ENCODE measurements around the gene ATP1A2. TPM values are rescaled to one million over a fixed set of nuclear protein-coding genes. Genes with fewer than 3 reads are reported as not detected.

ATP1A2 gene
- total RNA-seq, 3 donors from 2014 or later (not counting 1 experiment from before 2014, with no cell fraction given): not detected

GRCh38 chr1:160188341-160188740, 72.8 kb downstream of the ATP1A2 start:
- Mint-ChIP-seq H3K27me3 (ENCODE audit: low read depth in 2 of 2) (peaks cover 8% of the 10 kb centered on the region in 2 donors), H3K27ac (no peak overlapping the region), H3K4me3 (no peak overlapping the region), H3K4me1 (no peaks in the 10 kb centered on the region), H3K9me3 (no peaks in the 10 kb centered on the region), H3K36me3 (no peaks in the 10 kb centered on the region)
- no peaks in the 10 kb centered on the region for H3K9me3 ChIP-seq (ENCODE audit: control insufficient read depth, insufficient read depth, low read length)
- H3K27me3 ChIP-seq (ENCODE audit: control insufficient read depth, insufficient read depth, low read length): no peaks in the 10 kb centered on the region
- H3K27ac ChIP-seq (ENCODE audit: low read length): no peak overlapping the region
- peaks cover 5% of the 10 kb centered on the region for H3K4me1 ChIP-seq (ENCODE audit: control insufficient read depth, insufficient read depth, low read length)
- DNase-seq (no peak), ATAC-seq (no peak)
- WGBS (ENCODE audit: insufficient coverage): 91% methylated on average over 7 of the region's 7 CpGs
- TF ChIP-seq CTCF (IDR thresholded peaks at IDR 0.05): no peak
- H3K36me3 ChIP-seq (ENCODE audit: control insufficient read depth, insufficient read depth, low read length): no peaks in the 10 kb centered on the region
- intact Hi-C loops (cut with micrococcal nuclease): no loop called here
- H3K4me3 ChIP-seq (ENCODE audit: low read length): no peak overlapping the region

GRCh38 chr1:160189649-160190625, 74.4 kb downstream of the ATP1A2 start, which contains the start of gene CASQ1:
TSS of gene CASQ1 (plus strand) at chr1:160190575. CDS start at chr1:160190752, 177 bp downstream.
- no peak within 1 kb of the TSS for H3K27ac Mint-ChIP-seq
- no peaks in the 10 kb centered on the region for H3K4me1 Mint-ChIP-seq
- intact Hi-C loops (cut with micrococcal nuclease): no loop called here
- no peak for DNase-seq
- H3K9me3 Mint-ChIP-seq: no peaks in the 10 kb centered on the region
- H3K36me3 ChIP-seq (ENCODE audit: control insufficient read depth, insufficient read depth, low read length): no peaks in the 10 kb centered on the region
- H3K27me3 ChIP-seq (ENCODE audit: control insufficient read depth, insufficient read depth, low read length): no peaks in the 10 kb centered on the region
- peaks cover 8% of the 10 kb centered on the region in 2 donors for H3K27me3 Mint-ChIP-seq (ENCODE audit: low read depth in 2 of 2)
- no peaks in the 10 kb centered on the region for H3K9me3 ChIP-seq (ENCODE audit: control insufficient read depth, insufficient read depth, low read length)
- H3K36me3 Mint-ChIP-seq: no peaks in the 10 kb centered on the region
- 86% methylated on average over 14 of the region's 15 CpGs for WGBS (ENCODE audit: insufficient coverage)
- no peak within 1 kb of the TSS for H3K4me3 Mint-ChIP-seq
- no peak within 1 kb of the TSS for H3K4me3 ChIP-seq (ENCODE audit: low read length)
- ATAC-seq: no peak
- peaks cover 7% of the 10 kb centered on the region for H3K4me1 ChIP-seq (ENCODE audit: control insufficient read depth, insufficient read depth, low read length)
- no peak for TF ChIP-seq CTCF (IDR thresholded peaks at IDR 0.05)
- H3K27ac ChIP-seq (ENCODE audit: low read length): no peak within 1 kb of the TSS

GRCh38 chr1:160191756-160192155, 76.2 kb downstream of the ATP1A2 start:
- no peaks in the 10 kb centered on the region for H3K36me3 Mint-ChIP-seq
- Histone ChIP-seq H3K4me1 (ENCODE audit: control insufficient read depth, insufficient read depth, low read length) (peaks cover 7% of the 10 kb centered on the region), H3K36me3 (ENCODE audit: control insufficient read depth, insufficient read depth, low read length) (no peaks in the 10 kb centered on the region), H3K9me3 (ENCODE audit: control insufficient read depth, insufficient read depth, low read length) (no peaks in the 10 kb centered on the region), H3K27me3 (ENCODE audit: control insufficient read depth, insufficient read depth, low read length) (no peaks in the 10 kb centered on the region), H3K4me3 (ENCODE audit: low read length) (no peak overlapping the region), H3K27ac (ENCODE audit: low read length) (no peak overlapping the region)
- TF ChIP-seq CTCF (IDR thresholded peaks at IDR 0.05): no peak
- DNase-seq (no peak), ATAC-seq (no peak)
- 82% methylated on average over 3 of the region's 3 CpGs for WGBS (ENCODE audit: insufficient coverage)
- intact Hi-C loops (cut with micrococcal nuclease): loop anchor here (2.0 kb wide), 1 partner anchor 415 kb away; no protein-coding TSS in a partner anchor
- H3K9me3 Mint-ChIP-seq: no peaks in the 10 kb centered on the region
- H3K27me3 Mint-ChIP-seq (ENCODE audit: low read depth in 2 of 2): peaks cover 1 to 3% of the 10 kb centered on the region in 2 donors
- H3K27ac Mint-ChIP-seq: no peak overlapping the region
- no peaks in the 10 kb centered on the region for H3K4me1 Mint-ChIP-seq
- no peak overlapping the region for H3K4me3 Mint-ChIP-seq
